Neural cell (in vitro differentiated cells): ENCODE measurements around the gene ANKRD13A. TPM values are rescaled to one million over a fixed set of nuclear protein-coding genes. Genes with fewer than 3 reads are reported as not detected.

Experiments
- H2AFZ ChIP-seq: fragments of 200-600, 300-800 bp; sonication (generic), shearing (Covaris generic); 2 replicates; pipeline ENCODE4 v1.6.0; 2014; ENCODE audit warnings: low read depth, mild to moderate bottlenecking, antibody characterized with exemption, low read length, moderate library complexity
- H3F3A ChIP-seq: fragments of 200-600 bp; shearing (Covaris generic); 2 replicates; pipeline ENCODE4 v1.6.1; 2016; ENCODE audit warnings: mild to moderate bottlenecking, moderate library complexity, mixed read lengths, antibody characterized with exemption, low read length; ENCODE audit not compliant: insufficient read depth, poor library complexity, severe bottlenecking
- H3K27ac ChIP-seq: fragments of 200-600, 300-800 bp; sonication (generic), shearing (Covaris generic); 2 replicates; pipeline ENCODE4 v1.5.1; 2014; ENCODE audit warnings: mild to moderate bottlenecking, low read length, moderate library complexity
- H3K27me3 ChIP-seq: fragments of 300-800, 200-600 bp; sonication (generic), shearing (Covaris generic); 2 replicates; pipeline ENCODE4 v1.6.0; 2014; ENCODE audit warnings: mild to moderate bottlenecking, low read depth, low read length, moderate library complexity; ENCODE audit not compliant: insufficient read depth
- H3K36me3 ChIP-seq: fragments of 300-800, 200-600 bp; sonication (generic), shearing (Covaris generic); 2 replicates; pipeline ENCODE4 v1.5.1; 2014; ENCODE audit warnings: mild to moderate bottlenecking, antibody characterized with exemption, low read length, moderate library complexity; ENCODE audit not compliant: insufficient read depth
- H3K4me2 ChIP-seq: fragments of 300-800, 200-600 bp; sonication (generic), shearing (Covaris generic); 2 replicates; pipeline ENCODE4 v1.6.0; 2014; ENCODE audit warnings: mild to moderate bottlenecking, low read length
- H3K4me3 ChIP-seq: fragments of 300-800, 200-600 bp; sonication (generic), shearing (Covaris generic); 2 replicates; pipeline ENCODE4 v1.5.1; 2014; ENCODE audit warnings: mild to moderate bottlenecking, low read length, moderate library complexity
- H3K79me2 ChIP-seq: fragments of 200-600 bp; shearing (Covaris generic); replicated peaks from 2 replicates; pipeline ENCODE4 v1.6.0; 2014; ENCODE audit warnings: mild to moderate bottlenecking, low read length, moderate library complexity; ENCODE audit not compliant: insufficient read depth
- H3K9ac ChIP-seq: fragments of 300-800, 200-600 bp; sonication (generic), shearing (Covaris generic); 2 replicates; pipeline ENCODE4 v1.6.1; 2016; ENCODE audit warnings: mild to moderate bottlenecking, low read length, mixed read lengths
- H3K9me2 ChIP-seq: fragments of 200-600 bp; shearing (Covaris generic); 2 replicates; pipeline ENCODE4 v1.6.1; 2016; ENCODE audit warnings: mild to moderate bottlenecking, low read length, mixed read lengths; ENCODE audit not compliant: insufficient read depth
- H3K9me3 ChIP-seq: fragments of 200-600, 300-800 bp; sonication (generic), shearing (Covaris generic); 2 replicates; pipeline ENCODE4 v1.6.1; 2016; ENCODE audit warnings: mild to moderate bottlenecking, mixed run types, low read length, moderate library complexity, mixed read lengths
- H4K20me1 ChIP-seq: fragments of 200-600 bp; shearing (Covaris generic); 2 replicates; pipeline ENCODE4 v1.6.1; 2016; ENCODE audit warnings: mild to moderate bottlenecking, mixed run types; ENCODE audit not compliant: insufficient read depth
- CTCF ChIP-seq: fragments of 450-650 bp; IDR thresholded peaks from 2 replicates; pipeline ENCODE4 v1.5.1; 2014; ENCODE audit warnings: antibody characterized with exemption, mild to moderate bottlenecking, moderate library complexity; ENCODE audit not compliant: poor library complexity, severe bottlenecking
- EP300 ChIP-seq: fragments of 450-650 bp; conservative IDR thresholded peaks from 2 replicates; pipeline ENCODE4 v1.6.1; 2014; ENCODE audit warnings: antibody characterized with exemption, mild to moderate bottlenecking, moderate library complexity; ENCODE audit not compliant: poor library complexity, severe bottlenecking
- EZH2 ChIP-seq: fragments of 200-600, 300-800 bp; shearing (Covaris generic), sonication (generic); IDR thresholded peaks from 2 replicates; pipeline ENCODE4 v1.6.1; 2014; ENCODE audit warnings: antibody characterized with exemption, low read length, borderline replicate concordance, mild to moderate bottlenecking; ENCODE audit not compliant: insufficient read depth, poor library complexity, severe bottlenecking
- MXI1 ChIP-seq: fragments of 450-650 bp; conservative IDR thresholded peaks from 2 replicates; pipeline ENCODE4 v1.6.1; 2014; ENCODE audit warnings: antibody characterized with exemption, mild to moderate bottlenecking; ENCODE audit not compliant: poor library complexity, severe bottlenecking
- POLR2AphosphoS5 ChIP-seq: IDR thresholded peaks from 2 replicates; pipeline ENCODE4 v1.6.1; 2012
- RAD21 ChIP-seq: fragments of 450-650 bp; conservative IDR thresholded peaks from 2 replicates; pipeline ENCODE4 v1.6.1; 2014; ENCODE audit warnings: antibody characterized with exemption, mild to moderate bottlenecking, moderate library complexity
- SMC3 ChIP-seq: fragments of 450-650 bp; conservative IDR thresholded peaks from 2 replicates; pipeline ENCODE4 v1.6.1; 2014; ENCODE audit warnings: antibody characterized with exemption, mild to moderate bottlenecking, moderate library complexity; ENCODE audit not compliant: poor library complexity
- TAF1 ChIP-seq: IDR thresholded peaks from 2 replicates; pipeline ENCODE4 v1.6.1; 2012; ENCODE audit warnings: low read depth
- polyA plus RNA-seq: library from polyadenylated mRNA; depleted of rRNA; stranded (reverse); fragments of >200 nt; gene quantifications from 2 replicates; pipeline ENCODE4 v1.2.3, GENCODE V29; 2014
- TF ChIP-seq, protein P1 (sequence below): IDR thresholded peaks from 2 replicates; pipeline ENCODE4 v1.6.1; 2012; ENCODE audit warnings: borderline replicate concordance

ANKRD13A gene
- polyA plus RNA-seq, 1 donor from 2014 or later, result 89.2 TPM

DNA sequence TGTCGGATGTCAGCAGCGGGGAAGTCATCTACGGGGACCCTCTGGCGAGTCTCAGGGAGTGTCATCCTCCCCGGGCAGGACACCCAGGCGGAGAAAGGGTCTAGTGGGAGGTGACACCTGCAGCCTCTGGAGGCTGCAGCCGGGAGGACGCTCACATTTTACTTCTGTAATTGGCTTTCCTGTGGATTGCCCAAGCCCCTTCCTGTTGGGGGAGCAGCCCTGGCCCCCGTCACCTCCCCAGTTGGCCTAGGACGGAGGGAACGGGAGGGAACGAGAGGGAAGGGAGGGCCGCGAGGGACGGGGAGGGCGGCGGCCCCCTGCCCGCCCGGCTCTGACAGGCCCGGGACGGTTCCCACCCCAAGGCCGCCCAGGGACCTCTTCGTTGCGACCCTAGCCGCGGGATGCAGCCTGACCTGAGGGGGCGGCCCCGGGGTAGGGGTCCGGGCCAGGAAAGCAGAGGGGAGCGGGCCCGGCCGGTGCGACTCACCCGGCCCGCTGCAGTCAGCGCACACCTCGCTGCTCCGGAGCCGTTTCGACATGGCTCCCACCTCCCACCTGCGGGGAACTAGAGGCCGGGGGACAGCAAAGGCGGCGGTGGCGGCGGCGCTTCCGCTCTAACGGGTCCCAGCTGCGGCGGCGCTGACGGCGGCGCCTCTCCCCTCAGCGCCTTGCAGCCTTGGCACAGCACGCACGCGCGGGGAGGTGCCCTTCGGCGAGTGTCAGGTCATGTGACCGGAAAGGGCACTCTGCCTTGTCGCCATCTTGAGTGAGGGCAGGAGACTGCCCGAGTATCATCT is 3.3 kb upstream of the ANKRD13A start, which contains the start of gene GIT2:
Gene GIT2 (minus strand): TSS at position 683 of the 797 bp plus-strand sequence. CDS start 144 bp downstream, at position 539.
- H3K79me2 ChIP-seq, result peaks cover 38% of the 10 kb centered on the region
- TF ChIP-seq EP300, result peak; percentile 45
- TF ChIP-seq POLR2AphosphoS5, result peak; percentile 83
- peak; percentile 83 for TF ChIP-seq MXI1
- TF ChIP-seq, protein P1, sequence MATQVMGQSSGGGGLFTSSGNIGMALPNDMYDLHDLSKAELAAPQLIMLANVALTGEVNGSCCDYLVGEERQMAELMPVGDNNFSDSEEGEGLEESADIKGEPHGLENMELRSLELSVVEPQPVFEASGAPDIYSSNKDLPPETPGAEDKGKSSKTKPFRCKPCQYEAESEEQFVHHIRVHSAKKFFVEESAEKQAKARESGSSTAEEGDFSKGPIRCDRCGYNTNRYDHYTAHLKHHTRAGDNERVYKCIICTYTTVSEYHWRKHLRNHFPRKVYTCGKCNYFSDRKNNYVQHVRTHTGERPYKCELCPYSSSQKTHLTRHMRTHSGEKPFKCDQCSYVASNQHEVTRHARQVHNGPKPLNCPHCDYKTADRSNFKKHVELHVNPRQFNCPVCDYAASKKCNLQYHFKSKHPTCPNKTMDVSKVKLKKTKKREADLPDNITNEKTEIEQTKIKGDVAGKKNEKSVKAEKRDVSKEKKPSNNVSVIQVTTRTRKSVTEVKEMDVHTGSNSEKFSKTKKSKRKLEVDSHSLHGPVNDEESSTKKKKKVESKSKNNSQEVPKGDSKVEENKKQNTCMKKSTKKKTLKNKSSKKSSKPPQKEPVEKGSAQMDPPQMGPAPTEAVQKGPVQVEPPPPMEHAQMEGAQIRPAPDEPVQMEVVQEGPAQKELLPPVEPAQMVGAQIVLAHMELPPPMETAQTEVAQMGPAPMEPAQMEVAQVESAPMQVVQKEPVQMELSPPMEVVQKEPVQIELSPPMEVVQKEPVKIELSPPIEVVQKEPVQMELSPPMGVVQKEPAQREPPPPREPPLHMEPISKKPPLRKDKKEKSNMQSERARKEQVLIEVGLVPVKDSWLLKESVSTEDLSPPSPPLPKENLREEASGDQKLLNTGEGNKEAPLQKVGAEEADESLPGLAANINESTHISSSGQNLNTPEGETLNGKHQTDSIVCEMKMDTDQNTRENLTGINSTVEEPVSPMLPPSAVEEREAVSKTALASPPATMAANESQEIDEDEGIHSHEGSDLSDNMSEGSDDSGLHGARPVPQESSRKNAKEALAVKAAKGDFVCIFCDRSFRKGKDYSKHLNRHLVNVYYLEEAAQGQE, result no peak
- peak; percentile 31 for TF ChIP-seq TAF1
- TF ChIP-seq SMC3, result no peak
- TF ChIP-seq CTCF, result peak; percentile 48
- no peak for TF ChIP-seq EZH2
- TF ChIP-seq RAD21, result peak; percentile 25
- no peaks in the 10 kb centered on the region for H3K36me3 ChIP-seq
- H3K27me3 ChIP-seq, result no peaks in the 10 kb centered on the region
- H4K20me1 ChIP-seq, result no peaks in the 10 kb centered on the region
- H3K9me3 ChIP-seq, result no peaks in the 10 kb centered on the region
- peak within 1 kb of the TSS; percentile 91 for H3K9ac ChIP-seq
- H3K9me2 ChIP-seq, result no peaks in the 10 kb centered on the region
- H2AFZ ChIP-seq, result peak within 1 kb of the TSS; percentile 100
- H3K4me3 ChIP-seq, result peak within 1 kb of the TSS; percentile 99
- H3K4me2 ChIP-seq, result peak within 1 kb of the TSS; percentile 92
- no peaks in the 10 kb centered on the region for H3F3A ChIP-seq
- H3K27ac ChIP-seq, result peak within 1 kb of the TSS; percentile 71

- H3K36me3 ChIP-seq, result no peaks in the 10 kb centered on the region
- H4K20me1 ChIP-seq, result no peaks in the 10 kb centered on the region
- H3K27ac ChIP-seq, result peak overlapping the region; percentile 71
- H2AFZ ChIP-seq, result peak overlapping the region; percentile 100
- TF ChIP-seq RAD21 (no peak), SMC3 (no peak), EZH2 (no peak), TAF1 (no peak), EP300 (no peak), CTCF (peak; percentile 2), POLR2AphosphoS5 (no peak), MXI1 (peak; percentile 37)
- TF ChIP-seq, protein P1, result no peak
- H3K9me2 ChIP-seq, result no peaks in the 10 kb centered on the region
- peaks cover 38% of the 10 kb centered on the region for H3K79me2 ChIP-seq
- H3K4me2 ChIP-seq, result peak overlapping the region; percentile 91
- peak overlapping the region; percentile 91 for H3K9ac ChIP-seq
- H3K4me3 ChIP-seq, result peak overlapping the region; percentile 99
- no peaks in the 10 kb centered on the region for H3F3A ChIP-seq
- no peaks in the 10 kb centered on the region for H3K27me3 ChIP-seq
- no peaks in the 10 kb centered on the region for H3K9me3 ChIP-seq
Observed at GRCh38 chr12:109996483-109996853, 2.8 kb upstream of the ANKRD13A start.
